Fibroblast of the aortic adventitia (primary cell): ENCODE results near the gene VPS33B. TPM values are rescaled to one million over a fixed set of nuclear protein-coding genes. Genes with fewer than 3 reads are reported as not detected.
A peak's percentile ranks its signal among the peaks of the same experiment; 100 is the strongest.

Experiments used
- DNase-seq: peaks from one replicate; pipeline ENCODE4 v3.0.0-alpha.2; 2010; ENCODE audit warnings: low read depth
- H3K4me3 ChIP-seq: 2 replicates; pipeline ENCODE4 v1.5.1; 2011; ENCODE audit warnings: low read depth, mild to moderate bottlenecking, control low read depth, low read length, moderate library complexity
- small RNA-seq: library from RNA; depleted of rRNA; stranded (forward); fragments of <200 nt; gene quantifications from one replicate; pipeline ENCODE3, GENCODE V24; 2012
- total RNA-seq: library from RNA; depleted of rRNA; stranded (reverse); fragments of >200 nt; gene quantifications from 2 replicates; pipeline ENCODE4 v1.2.3, GENCODE V29; 2012; ENCODE audit warnings: low replicate concordance
- TF ChIP-seq, protein P1 (sequence below): IDR thresholded peaks from 2 replicates; pipeline ENCODE4 v1.5.1; 2011; ENCODE audit warnings: mild to moderate bottlenecking, low read length, control low read depth, inconsistent platforms; ENCODE audit not compliant: insufficient read depth

The VPS33B gene
- total RNA-seq, 1 donor = 5.3 TPM

DNA sequence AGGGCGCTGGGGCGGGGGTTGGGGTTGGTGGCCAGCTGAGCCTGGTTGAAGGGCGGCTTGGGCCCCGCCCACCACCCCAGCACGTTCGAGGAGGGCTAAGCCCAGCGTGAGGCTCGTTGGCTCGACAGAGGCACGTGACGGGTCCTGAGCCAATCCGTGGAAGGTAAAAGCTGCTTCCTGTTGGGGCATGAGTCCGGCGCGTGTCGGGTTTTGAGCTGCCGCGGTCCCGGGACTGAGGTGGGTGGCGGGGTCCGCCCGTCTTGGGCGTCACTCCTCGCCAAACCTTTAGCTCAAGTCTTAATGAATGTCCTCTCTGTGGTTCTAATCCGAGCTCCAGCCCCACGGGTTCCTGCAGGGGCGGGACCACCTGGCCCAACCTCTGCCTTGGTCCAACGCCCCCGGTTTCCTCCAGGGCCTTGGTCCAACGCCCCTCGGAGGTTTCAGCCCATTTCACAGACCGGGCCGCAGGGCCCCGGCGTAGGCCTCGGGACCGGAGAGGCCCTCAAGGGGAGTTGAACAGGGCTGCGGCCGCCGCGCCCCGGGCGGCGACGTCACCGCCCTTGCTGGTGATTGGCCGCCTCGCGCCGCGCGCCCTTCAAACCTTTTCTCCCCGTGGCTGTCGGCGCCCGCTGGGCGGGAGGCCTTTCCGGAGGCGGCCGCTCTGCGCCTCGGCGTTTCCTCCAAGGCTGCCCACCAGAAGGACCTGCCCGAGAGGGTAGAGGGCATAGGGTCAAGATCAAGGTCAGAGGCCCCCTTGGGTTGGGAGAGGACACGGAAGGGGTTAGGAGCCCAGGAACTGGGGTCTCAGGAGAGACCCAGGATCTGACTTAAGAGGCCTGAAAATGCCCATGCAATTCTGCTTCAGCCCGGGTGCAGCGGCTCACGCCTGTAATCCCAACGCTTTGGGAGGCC, 67.4 kb downstream of the VPS33B start, which contains the start of gene RCCD1:
Gene RCCD1 (plus strand): TSS at position 173 of the 912 bp plus-strand sequence. CDS start 1,851 bp downstream, outside the sequence.
- TF ChIP-seq, protein P1, sequence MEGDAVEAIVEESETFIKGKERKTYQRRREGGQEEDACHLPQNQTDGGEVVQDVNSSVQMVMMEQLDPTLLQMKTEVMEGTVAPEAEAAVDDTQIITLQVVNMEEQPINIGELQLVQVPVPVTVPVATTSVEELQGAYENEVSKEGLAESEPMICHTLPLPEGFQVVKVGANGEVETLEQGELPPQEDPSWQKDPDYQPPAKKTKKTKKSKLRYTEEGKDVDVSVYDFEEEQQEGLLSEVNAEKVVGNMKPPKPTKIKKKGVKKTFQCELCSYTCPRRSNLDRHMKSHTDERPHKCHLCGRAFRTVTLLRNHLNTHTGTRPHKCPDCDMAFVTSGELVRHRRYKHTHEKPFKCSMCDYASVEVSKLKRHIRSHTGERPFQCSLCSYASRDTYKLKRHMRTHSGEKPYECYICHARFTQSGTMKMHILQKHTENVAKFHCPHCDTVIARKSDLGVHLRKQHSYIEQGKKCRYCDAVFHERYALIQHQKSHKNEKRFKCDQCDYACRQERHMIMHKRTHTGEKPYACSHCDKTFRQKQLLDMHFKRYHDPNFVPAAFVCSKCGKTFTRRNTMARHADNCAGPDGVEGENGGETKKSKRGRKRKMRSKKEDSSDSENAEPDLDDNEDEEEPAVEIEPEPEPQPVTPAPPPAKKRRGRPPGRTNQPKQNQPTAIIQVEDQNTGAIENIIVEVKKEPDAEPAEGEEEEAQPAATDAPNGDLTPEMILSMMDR = no peak
- peak within 1 kb of the TSS; percentile 82 for H3K4me3 ChIP-seq
- DNase-seq = peak; percentile 92

GRCh38 chr15:90953947-90954711, 68.3 kb downstream of the VPS33B start:
- TF ChIP-seq, protein P1 = no peak
- no peak for DNase-seq
- no peak overlapping the region for H3K4me3 ChIP-seq

GRCh38 chr15:90952901-90953677, 69.3 kb downstream of the VPS33B start:
- no peak overlapping the region for H3K4me3 ChIP-seq
- no peak for DNase-seq
- TF ChIP-seq, protein P1 = no peak

GRCh38 chr15:90950676-90951075, 71.7 kb downstream of the VPS33B start:
- no peak overlapping the region for H3K4me3 ChIP-seq
- TF ChIP-seq, protein P1 = no peak
- no peak for DNase-seq

DNA sequence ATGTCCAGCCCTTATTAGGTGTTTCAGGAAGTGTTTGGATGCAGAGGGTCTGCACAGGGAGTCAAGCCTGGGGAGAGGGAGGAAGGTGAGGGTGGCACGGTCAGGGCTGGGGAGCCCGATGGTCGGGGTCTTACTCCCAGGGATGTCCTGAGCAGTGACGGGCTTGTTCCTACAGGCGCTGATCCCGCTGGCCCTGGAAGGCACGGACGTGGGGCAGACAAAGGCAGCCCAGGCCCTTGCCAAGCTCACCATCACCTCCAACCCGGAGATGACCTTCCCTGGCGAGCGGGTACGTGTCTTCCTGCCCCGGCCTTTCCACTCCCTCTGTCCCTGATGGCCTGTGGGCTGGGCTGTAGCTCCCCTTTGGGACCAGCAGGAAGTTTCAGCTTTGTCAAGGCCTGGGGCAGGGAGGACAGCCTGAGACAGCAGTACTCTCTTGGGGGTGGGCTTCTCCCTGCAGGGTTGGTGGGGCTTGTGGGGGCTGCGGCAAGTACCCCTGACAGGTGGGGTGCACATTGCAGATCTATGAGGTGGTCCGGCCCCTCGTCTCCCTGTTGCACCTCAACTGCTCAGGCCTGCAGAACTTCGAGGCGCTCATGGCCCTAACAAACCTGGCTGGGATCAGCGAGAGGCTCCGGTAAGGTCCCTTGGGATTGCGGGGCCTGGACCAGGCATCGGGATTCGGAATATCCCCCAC, 72.3 kb downstream of the VPS33B start:
- TF ChIP-seq, protein P1 = no peak
- no peak for DNase-seq
- no peak overlapping the region for H3K4me3 ChIP-seq

Small RNA genes within 50 kb of the gene (small RNA-seq; reads per million reads assigned to genes)
- not detected for gene RF00019

Other genes with a start within 250 kb of the VPS33B start
- gene FURIN, start 154.0 kb downstream of the VPS33B start, total RNA-seq = 45.0 and 67.4 TPM in 2 replicates
- 19.0 and 23.1 TPM in 2 replicates for gene FES, start 138.1 kb downstream of the VPS33B start, total RNA-seq
- gene MAN2A2, start 119.3 kb downstream of the VPS33B start, total RNA-seq = 5.2 and 11.0 TPM in 2 replicates
- gene HDDC3, start 90.0 kb downstream of the VPS33B start, total RNA-seq = 4.3 and 12.9 TPM in 2 replicates
- 66.5 and 75.6 TPM in 2 replicates for gene UNC45A, start 87.3 kb downstream of the VPS33B start, total RNA-seq
- gene RCCD1, start 67.7 kb downstream of the VPS33B start, total RNA-seq = 10.1 and 22.7 TPM in 2 replicates
- gene PRC1, start 28.1 kb downstream of the VPS33B start, total RNA-seq = 10.7 and 109 TPM in 2 replicates
- 0.08 TPM in 1 of 2 replicates, not detected in the other for gene SV2B, start 77.7 kb upstream of the VPS33B start, total RNA-seq